HEK293 (cell line): ENCODE measurements around the gene ARHGAP26.

Experiments
- BCL11A ChIP-seq: fragments of 450-650 bp; formaldehyde crosslinking; IDR thresholded peaks from 2 replicates; pipeline ENCODE4 v1.5.1; 2016; ENCODE audit warnings: low read depth, missing biosample characterization, missing genetic modification characterization
- RBAK ChIP-seq: fragments of 450-650 bp; formaldehyde crosslinking; IDR thresholded peaks from 2 replicates; pipeline ENCODE4 v1.5.1; 2016; ENCODE audit warnings: missing biosample characterization, missing genetic modification characterization
- SP3 ChIP-seq: fragments of 450-650 bp; formaldehyde crosslinking; IDR thresholded peaks from 2 replicates; pipeline ENCODE4 v1.5.1; 2016; ENCODE audit warnings: missing biosample characterization, missing genetic modification characterization
- ZBTB1 ChIP-seq: fragments of 450-650 bp; formaldehyde crosslinking; IDR thresholded peaks from 2 replicates; pipeline ENCODE4 v1.5.1; 2016; ENCODE audit warnings: missing biosample characterization, missing genetic modification characterization
- ZBTB7A ChIP-seq: fragments of 450-650 bp; formaldehyde crosslinking; IDR thresholded peaks from 2 replicates; pipeline ENCODE4 v1.5.1; 2016; ENCODE audit warnings: low read depth, missing biosample characterization, missing genetic modification characterization
- ZEB2 ChIP-seq: fragments of 450-650 bp; formaldehyde crosslinking; IDR thresholded peaks from 2 replicates; pipeline ENCODE4 v1.5.1; 2016; ENCODE audit warnings: missing biosample characterization, missing genetic modification characterization
- ZNF202 ChIP-seq: fragments of 450-650 bp; formaldehyde crosslinking; IDR thresholded peaks from 2 replicates; pipeline ENCODE4 v1.5.1; 2016; ENCODE audit warnings: missing biosample characterization, missing genetic modification characterization, borderline replicate concordance
- ZNF274 ChIP-seq, 2 experiments: fragments of 200-500 bp in 1 of 2; fragments of 450-650 bp in 1 of 2; sonication (Bioruptor generic) in 1 of 2; formaldehyde crosslinking in 1 of 2; IDR thresholded peaks; 2 replicates each; pipeline versions ENCODE4 v1.5.1 to v1.6.1; 2014 to 2016; ENCODE audit warnings: borderline replicate concordance in 1 of 2, inconsistent platforms in 1 of 2, low read length in 1 of 2, missing biosample characterization in 1 of 2, missing genetic modification characterization in 1 of 2
- ZNF621 ChIP-seq: fragments of 450-650 bp; formaldehyde crosslinking; IDR thresholded peaks from 2 replicates; pipeline ENCODE4 v1.5.1; 2017; ENCODE audit warnings: missing biosample characterization, missing genetic modification characterization
- TF ChIP-seq, protein P1 (sequence below): fragments of 450-650 bp; formaldehyde crosslinking; IDR thresholded peaks from 2 replicates; pipeline ENCODE4 v1.5.1; 2016; ENCODE audit warnings: missing biosample characterization, missing genetic modification characterization
- TF ChIP-seq, protein P2 (sequence below): fragments of 450-650 bp; formaldehyde crosslinking; IDR thresholded peaks from 2 replicates; pipeline ENCODE4 v1.5.1; 2016; ENCODE audit warnings: missing biosample characterization, missing genetic modification characterization
- TF ChIP-seq, protein P3 (sequence below): fragments of 450-650 bp; formaldehyde crosslinking; IDR thresholded peaks from 2 replicates; pipeline ENCODE4 v1.5.1; 2016; ENCODE audit warnings: missing biosample characterization, missing genetic modification characterization, low read depth
- TF ChIP-seq, protein P4 (sequence below): fragments of 450-650 bp; formaldehyde crosslinking; IDR thresholded peaks from 2 replicates; pipeline ENCODE4 v1.5.1; 2016; ENCODE audit warnings: missing biosample characterization, missing genetic modification characterization
- TF ChIP-seq, protein P5 (sequence below): fragments of 450-650 bp; formaldehyde crosslinking; IDR thresholded peaks from 2 replicates; pipeline ENCODE4 v1.5.1; 2016; ENCODE audit warnings: missing biosample characterization, missing genetic modification characterization

DNA sequence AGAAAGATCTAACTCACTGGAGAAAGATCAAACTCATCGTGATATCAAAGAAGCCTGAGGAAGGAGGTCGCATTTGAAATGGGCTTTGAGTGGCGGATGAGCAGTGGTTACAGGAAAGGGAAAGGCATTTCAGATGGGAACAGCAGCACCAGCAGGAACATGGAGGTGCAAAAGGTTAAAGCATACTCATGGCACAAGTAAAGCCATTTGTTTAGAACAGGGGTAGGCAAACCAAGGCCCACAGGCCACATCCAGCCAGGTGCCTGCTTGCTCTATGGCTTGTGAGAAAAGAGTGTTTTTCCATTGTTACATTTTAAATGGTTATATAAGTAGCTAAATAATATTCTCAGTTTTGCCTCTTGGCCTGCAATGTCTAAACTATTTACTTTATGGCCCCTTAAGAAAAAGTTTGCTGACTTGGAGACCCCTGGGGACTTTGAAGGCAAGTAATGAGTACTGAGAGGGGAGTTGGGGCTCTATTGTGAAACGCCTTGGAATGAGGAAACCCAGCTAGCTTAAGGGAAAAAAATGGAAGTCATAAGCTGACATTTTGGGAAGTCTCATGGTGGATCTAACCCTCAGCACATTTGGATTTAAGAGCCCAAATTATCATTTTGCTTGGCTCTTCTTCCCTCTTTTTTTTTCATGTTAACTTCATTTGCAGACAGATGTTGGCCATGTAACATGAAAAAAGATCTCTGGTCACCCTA lies 422.2 kb downstream of the ARHGAP26 start:
- TF ChIP-seq RBAK (tag by site-specific recombination), result no peak
- TF ChIP-seq ZBTB7A (tag by site-specific recombination), result no peak
- TF ChIP-seq BCL11A (tag by site-specific recombination), result no peak
- TF ChIP-seq, protein P1, sequence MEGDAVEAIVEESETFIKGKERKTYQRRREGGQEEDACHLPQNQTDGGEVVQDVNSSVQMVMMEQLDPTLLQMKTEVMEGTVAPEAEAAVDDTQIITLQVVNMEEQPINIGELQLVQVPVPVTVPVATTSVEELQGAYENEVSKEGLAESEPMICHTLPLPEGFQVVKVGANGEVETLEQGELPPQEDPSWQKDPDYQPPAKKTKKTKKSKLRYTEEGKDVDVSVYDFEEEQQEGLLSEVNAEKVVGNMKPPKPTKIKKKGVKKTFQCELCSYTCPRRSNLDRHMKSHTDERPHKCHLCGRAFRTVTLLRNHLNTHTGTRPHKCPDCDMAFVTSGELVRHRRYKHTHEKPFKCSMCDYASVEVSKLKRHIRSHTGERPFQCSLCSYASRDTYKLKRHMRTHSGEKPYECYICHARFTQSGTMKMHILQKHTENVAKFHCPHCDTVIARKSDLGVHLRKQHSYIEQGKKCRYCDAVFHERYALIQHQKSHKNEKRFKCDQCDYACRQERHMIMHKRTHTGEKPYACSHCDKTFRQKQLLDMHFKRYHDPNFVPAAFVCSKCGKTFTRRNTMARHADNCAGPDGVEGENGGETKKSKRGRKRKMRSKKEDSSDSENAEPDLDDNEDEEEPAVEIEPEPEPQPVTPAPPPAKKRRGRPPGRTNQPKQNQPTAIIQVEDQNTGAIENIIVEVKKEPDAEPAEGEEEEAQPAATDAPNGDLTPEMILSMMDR (tag by site-specific recombination), result no peak
- TF ChIP-seq, protein P2, sequence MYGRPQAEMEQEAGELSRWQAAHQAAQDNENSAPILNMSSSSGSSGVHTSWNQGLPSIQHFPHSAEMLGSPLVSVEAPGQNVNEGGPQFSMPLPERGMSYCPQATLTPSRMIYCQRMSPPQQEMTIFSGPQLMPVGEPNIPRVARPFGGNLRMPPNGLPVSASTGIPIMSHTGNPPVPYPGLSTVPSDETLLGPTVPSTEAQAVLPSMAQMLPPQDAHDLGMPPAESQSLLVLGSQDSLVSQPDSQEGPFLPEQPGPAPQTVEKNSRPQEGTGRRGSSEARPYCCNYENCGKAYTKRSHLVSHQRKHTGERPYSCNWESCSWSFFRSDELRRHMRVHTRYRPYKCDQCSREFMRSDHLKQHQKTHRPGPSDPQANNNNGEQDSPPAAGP (tag by site-specific recombination), result no peak
- TF ChIP-seq, protein P3, sequence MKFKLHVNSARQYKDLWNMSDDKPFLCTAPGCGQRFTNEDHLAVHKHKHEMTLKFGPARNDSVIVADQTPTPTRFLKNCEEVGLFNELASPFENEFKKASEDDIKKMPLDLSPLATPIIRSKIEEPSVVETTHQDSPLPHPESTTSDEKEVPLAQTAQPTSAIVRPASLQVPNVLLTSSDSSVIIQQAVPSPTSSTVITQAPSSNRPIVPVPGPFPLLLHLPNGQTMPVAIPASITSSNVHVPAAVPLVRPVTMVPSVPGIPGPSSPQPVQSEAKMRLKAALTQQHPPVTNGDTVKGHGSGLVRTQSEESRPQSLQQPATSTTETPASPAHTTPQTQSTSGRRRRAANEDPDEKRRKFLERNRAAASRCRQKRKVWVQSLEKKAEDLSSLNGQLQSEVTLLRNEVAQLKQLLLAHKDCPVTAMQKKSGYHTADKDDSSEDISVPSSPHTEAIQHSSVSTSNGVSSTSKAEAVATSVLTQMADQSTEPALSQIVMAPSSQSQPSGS (tag by site-specific recombination), result no peak
- TF ChIP-seq ZBTB1 (tag by site-specific recombination), result no peak
- TF ChIP-seq, protein P4, sequence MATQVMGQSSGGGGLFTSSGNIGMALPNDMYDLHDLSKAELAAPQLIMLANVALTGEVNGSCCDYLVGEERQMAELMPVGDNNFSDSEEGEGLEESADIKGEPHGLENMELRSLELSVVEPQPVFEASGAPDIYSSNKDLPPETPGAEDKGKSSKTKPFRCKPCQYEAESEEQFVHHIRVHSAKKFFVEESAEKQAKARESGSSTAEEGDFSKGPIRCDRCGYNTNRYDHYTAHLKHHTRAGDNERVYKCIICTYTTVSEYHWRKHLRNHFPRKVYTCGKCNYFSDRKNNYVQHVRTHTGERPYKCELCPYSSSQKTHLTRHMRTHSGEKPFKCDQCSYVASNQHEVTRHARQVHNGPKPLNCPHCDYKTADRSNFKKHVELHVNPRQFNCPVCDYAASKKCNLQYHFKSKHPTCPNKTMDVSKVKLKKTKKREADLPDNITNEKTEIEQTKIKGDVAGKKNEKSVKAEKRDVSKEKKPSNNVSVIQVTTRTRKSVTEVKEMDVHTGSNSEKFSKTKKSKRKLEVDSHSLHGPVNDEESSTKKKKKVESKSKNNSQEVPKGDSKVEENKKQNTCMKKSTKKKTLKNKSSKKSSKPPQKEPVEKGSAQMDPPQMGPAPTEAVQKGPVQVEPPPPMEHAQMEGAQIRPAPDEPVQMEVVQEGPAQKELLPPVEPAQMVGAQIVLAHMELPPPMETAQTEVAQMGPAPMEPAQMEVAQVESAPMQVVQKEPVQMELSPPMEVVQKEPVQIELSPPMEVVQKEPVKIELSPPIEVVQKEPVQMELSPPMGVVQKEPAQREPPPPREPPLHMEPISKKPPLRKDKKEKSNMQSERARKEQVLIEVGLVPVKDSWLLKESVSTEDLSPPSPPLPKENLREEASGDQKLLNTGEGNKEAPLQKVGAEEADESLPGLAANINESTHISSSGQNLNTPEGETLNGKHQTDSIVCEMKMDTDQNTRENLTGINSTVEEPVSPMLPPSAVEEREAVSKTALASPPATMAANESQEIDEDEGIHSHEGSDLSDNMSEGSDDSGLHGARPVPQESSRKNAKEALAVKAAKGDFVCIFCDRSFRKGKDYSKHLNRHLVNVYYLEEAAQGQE, result no peak
- TF ChIP-seq ZNF202 (tag by site-specific recombination), result no peak
- TF ChIP-seq ZNF621 (tag by site-specific recombination), result no peak
- no peak for TF ChIP-seq SP3 (tag by site-specific recombination)
- no peak for TF ChIP-seq ZNF274 (IDR thresholded peaks at IDR 0.05; ENCODE audit: low read length)
- TF ChIP-seq ZNF274 (tag by site-specific recombination; IDR thresholded peaks at IDR 0.05; ENCODE audit: borderline replicate concordance), result no peak
- TF ChIP-seq, protein P5, sequence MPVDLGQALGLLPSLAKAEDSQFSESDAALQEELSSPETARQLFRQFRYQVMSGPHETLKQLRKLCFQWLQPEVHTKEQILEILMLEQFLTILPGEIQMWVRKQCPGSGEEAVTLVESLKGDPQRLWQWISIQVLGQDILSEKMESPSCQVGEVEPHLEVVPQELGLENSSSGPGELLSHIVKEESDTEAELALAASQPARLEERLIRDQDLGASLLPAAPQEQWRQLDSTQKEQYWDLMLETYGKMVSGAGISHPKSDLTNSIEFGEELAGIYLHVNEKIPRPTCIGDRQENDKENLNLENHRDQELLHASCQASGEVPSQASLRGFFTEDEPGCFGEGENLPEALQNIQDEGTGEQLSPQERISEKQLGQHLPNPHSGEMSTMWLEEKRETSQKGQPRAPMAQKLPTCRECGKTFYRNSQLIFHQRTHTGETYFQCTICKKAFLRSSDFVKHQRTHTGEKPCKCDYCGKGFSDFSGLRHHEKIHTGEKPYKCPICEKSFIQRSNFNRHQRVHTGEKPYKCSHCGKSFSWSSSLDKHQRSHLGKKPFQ (tag by site-specific recombination), result no peak
- TF ChIP-seq ZEB2 (tag by site-specific recombination), result no peak
